Mesendoderm (in vitro differentiated cells): Measurements from ENCODE around the gene KIAA1210. TPM values are rescaled to one million over a fixed set of nuclear protein-coding genes. Genes with fewer than 3 reads are reported as not detected.

ENCODE experiments used
- DNase-seq: peaks from one replicate; pipeline ENCODE4 v3.0.0; 2013
- H2AK5ac ChIP-seq: 2 replicates; pipeline ENCODE4 v1.6.1; 2013; ENCODE audit warnings: low read length, inconsistent platforms
- H2BK120ac ChIP-seq: 2 replicates; pipeline ENCODE4 v1.6.1; 2013; ENCODE audit warnings: low read depth, mild to moderate bottlenecking, low read length, moderate library complexity, mixed read lengths
- H2BK15ac ChIP-seq: replicated peaks from 2 replicates; pipeline ENCODE4 v1.6.1; 2013; ENCODE audit warnings: low read depth, mild to moderate bottlenecking, moderate library complexity
- H2BK5ac ChIP-seq: 2 replicates; pipeline ENCODE4 v1.6.1; 2013; ENCODE audit warnings: low read length, inconsistent platforms
- H3K18ac ChIP-seq: 2 replicates; pipeline ENCODE4 v1.6.1; 2013; ENCODE audit warnings: mild to moderate bottlenecking, low read length, mixed read lengths
- H3K23ac ChIP-seq: one replicate; pipeline ENCODE4 v1.6.1; 2013; ENCODE audit warnings: low read length
- H3K27ac ChIP-seq: 2 replicates; pipeline ENCODE4 v1.5.1; 2013; ENCODE audit warnings: low read depth, mild to moderate bottlenecking, inconsistent platforms, low read length, moderate library complexity
- H3K27me3 ChIP-seq: 2 replicates; pipeline ENCODE4 v1.6.1; 2013; ENCODE audit warnings: low read length, control low read depth, mild to moderate bottlenecking, inconsistent platforms; ENCODE audit not compliant: insufficient read depth, poor library complexity
- H3K36me3 ChIP-seq: 2 replicates; pipeline ENCODE4 v1.6.1; 2013; ENCODE audit warnings: low read length, inconsistent platforms; ENCODE audit not compliant: control insufficient read depth, insufficient read depth
- H3K4ac ChIP-seq: one replicate; pipeline ENCODE4 v1.6.1; 2013; ENCODE audit warnings: low read depth, mild to moderate bottlenecking, low read length, moderate library complexity
- H3K4me1 ChIP-seq: 2 replicates; pipeline ENCODE4 v1.6.1; 2013; ENCODE audit warnings: low read depth, low read length, inconsistent platforms; ENCODE audit not compliant: control insufficient read depth
- H3K4me2 ChIP-seq: 2 replicates; pipeline ENCODE4 v1.6.1; 2013; ENCODE audit warnings: low read length
- H3K4me3 ChIP-seq: 2 replicates; pipeline ENCODE4 v1.5.1; 2013; ENCODE audit warnings: mild to moderate bottlenecking, low read length
- H3K56ac ChIP-seq: one replicate; pipeline ENCODE4 v1.6.1; 2013; ENCODE audit warnings: low read length
- H3K79me1 ChIP-seq: 2 replicates; pipeline ENCODE4 v1.6.1; 2013; ENCODE audit warnings: low read length, inconsistent platforms
- H3K79me2 ChIP-seq: 2 replicates; pipeline ENCODE4 v1.6.1; 2013; ENCODE audit warnings: mild to moderate bottlenecking, low read length; ENCODE audit not compliant: control insufficient read depth, insufficient read depth
- H3K9ac ChIP-seq: 2 replicates; pipeline ENCODE4 v1.6.1; 2013; ENCODE audit warnings: low read length, inconsistent platforms
- H4K5ac ChIP-seq: one replicate; pipeline ENCODE4 v1.6.1; 2013; ENCODE audit warnings: low read length
- H4K8ac ChIP-seq: one replicate; pipeline ENCODE4 v1.6.1; 2013; ENCODE audit warnings: low read depth, mild to moderate bottlenecking, control low read depth, low read length, moderate library complexity
- WGBS: extraction: QIAGEN DNeasy Blood & Tissue Kit; methylation state at CpG from one replicate; pipeline ENCODE4 v1.1.7; 2013; ENCODE audit warnings: low lambda C conversion rate, missing lambda C conversion rate; ENCODE audit not compliant: insufficient coverage; ENCODE audit errors: extremely low coverage; 5-methylcytosine and 5-hydroxymethylcytosine counted together
- polyA plus RNA-seq, 2 experiments: library from polyadenylated mRNA; stranded (reverse); fragments of 200-250 nt; gene quantifications; one replicate each; pipeline ENCODE4 v1.2.3, GENCODE V29; 2013

Gene KIAA1210
- 0.01 TPM for polyA plus RNA-seq (2013, experiment 1 of 2)
- under 0.01 TPM for polyA plus RNA-seq (2013, experiment 2 of 2)

- DNase-seq = no peak
- Histone ChIP-seq H3K4me3 (no peak within 1 kb of the TSS), H2BK5ac (no peak within 1 kb of the TSS), H3K27me3 (no peaks in the 10 kb centered on the region), H3K36me3 (no peaks in the 10 kb centered on the region), H3K27ac (no peak within 1 kb of the TSS), H3K56ac (no peak within 1 kb of the TSS), H4K5ac (no peak within 1 kb of the TSS), H3K9ac (no peak within 1 kb of the TSS), H3K79me1 (no peaks in the 10 kb centered on the region), H2AK5ac (no peak within 1 kb of the TSS), H4K8ac (no peak within 1 kb of the TSS), H3K18ac (no peak within 1 kb of the TSS), H2BK15ac (no peak within 1 kb of the TSS), H3K79me2 (no peaks in the 10 kb centered on the region), H3K23ac (no peak within 1 kb of the TSS), H3K4me2 (no peak within 1 kb of the TSS), H2BK120ac (no peak within 1 kb of the TSS), H3K4me1 (no peaks in the 10 kb centered on the region), H3K4ac (no peak within 1 kb of the TSS)
- WGBS = no CpG with 5 or more reads among the region's 5 CpGs
These were observed at the start of gene KIAA1210 for GRCh38 chrX:119127650-119128049. Gene KIAA1210 (minus strand): TSS chrX:119127812. CDS start chrX:119123642, 4,170 bp downstream.

- no CpG with 5 or more reads among the region's 1 CpG for WGBS
- Histone ChIP-seq H2BK5ac (no peak overlapping the region), H3K4me2 (no peak overlapping the region), H3K79me2 (no peaks in the 10 kb centered on the region), H2AK5ac (no peak overlapping the region), H4K8ac (no peak overlapping the region), H4K5ac (no peak overlapping the region), H3K56ac (no peak overlapping the region), H2BK120ac (no peak overlapping the region), H3K27me3 (no peaks in the 10 kb centered on the region), H3K4me1 (no peaks in the 10 kb centered on the region), H3K23ac (no peak overlapping the region), H3K4me3 (no peak overlapping the region), H3K4ac (no peak overlapping the region), H3K18ac (no peak overlapping the region), H3K79me1 (no peaks in the 10 kb centered on the region), H3K9ac (no peak overlapping the region), H3K36me3 (no peaks in the 10 kb centered on the region), H3K27ac (no peak overlapping the region), H2BK15ac (no peak overlapping the region)
- no peak for DNase-seq
These were observed 49.7 kb upstream of the KIAA1210 start for GRCh38 chrX:119177278-119177677.

GRCh38 chrX:119174900-119175299 is 47.3 kb upstream of the KIAA1210 start:
- DNase-seq = no peak
- Histone ChIP-seq H3K79me1 (no peaks in the 10 kb centered on the region), H2AK5ac (no peak overlapping the region), H4K5ac (no peak overlapping the region), H3K4me2 (no peak overlapping the region), H3K56ac (no peak overlapping the region), H3K27ac (no peak overlapping the region), H2BK15ac (no peak overlapping the region), H3K79me2 (no peaks in the 10 kb centered on the region), H3K4me3 (no peak overlapping the region), H3K4ac (no peak overlapping the region), H2BK120ac (no peak overlapping the region), H3K36me3 (no peaks in the 10 kb centered on the region), H3K4me1 (no peaks in the 10 kb centered on the region), H4K8ac (no peak overlapping the region), H3K27me3 (no peaks in the 10 kb centered on the region), H2BK5ac (no peak overlapping the region), H3K9ac (no peak overlapping the region), H3K23ac (no peak overlapping the region), H3K18ac (no peak overlapping the region)
- WGBS = no CpG with 5 or more reads among the region's 2 CpGs

GRCh38 chrX:119168104-119168503 is 40.5 kb upstream of the KIAA1210 start:
- H3K4ac ChIP-seq = no peak overlapping the region
- no peaks in the 10 kb centered on the region for H3K4me1 ChIP-seq
- no peak overlapping the region for H3K4me3 ChIP-seq
- H3K27ac ChIP-seq = no peak overlapping the region
- no peak overlapping the region for H3K56ac ChIP-seq
- H3K9ac ChIP-seq = no peak overlapping the region
- H3K79me2 ChIP-seq = no peaks in the 10 kb centered on the region
- no peak overlapping the region for H3K18ac ChIP-seq
- no peaks in the 10 kb centered on the region for H3K36me3 ChIP-seq
- no peaks in the 10 kb centered on the region for H3K79me1 ChIP-seq
- H3K23ac ChIP-seq = no peak overlapping the region
- no peak overlapping the region for H2BK5ac ChIP-seq
- H2BK120ac ChIP-seq = no peak overlapping the region
- H3K27me3 ChIP-seq = no peaks in the 10 kb centered on the region
- no peak overlapping the region for H2BK15ac ChIP-seq
- no CpG with 5 or more reads among the region's 2 CpGs for WGBS
- no peak overlapping the region for H2AK5ac ChIP-seq
- no peak for DNase-seq
- no peak overlapping the region for H4K8ac ChIP-seq
- no peak overlapping the region for H3K4me2 ChIP-seq
- no peak overlapping the region for H4K5ac ChIP-seq

- no peak overlapping the region for H2AK5ac ChIP-seq
- no peaks in the 10 kb centered on the region for H3K79me1 ChIP-seq
- no peaks in the 10 kb centered on the region for H3K4me1 ChIP-seq
- no peak overlapping the region for H3K4ac ChIP-seq
- H2BK15ac ChIP-seq = no peak overlapping the region
- no peak overlapping the region for H3K27ac ChIP-seq
- H3K9ac ChIP-seq = no peak overlapping the region
- H2BK120ac ChIP-seq = no peak overlapping the region
- H3K23ac ChIP-seq = no peak overlapping the region
- no peaks in the 10 kb centered on the region for H3K36me3 ChIP-seq
- no peak overlapping the region for H4K8ac ChIP-seq
- no peak overlapping the region for H3K18ac ChIP-seq
- H3K27me3 ChIP-seq = no peaks in the 10 kb centered on the region
- no peak for DNase-seq
- H3K4me3 ChIP-seq = no peak overlapping the region
- no CpG with 5 or more reads among the region's 3 CpGs for WGBS
- H2BK5ac ChIP-seq = no peak overlapping the region
- no peak overlapping the region for H3K56ac ChIP-seq
- H3K79me2 ChIP-seq = no peaks in the 10 kb centered on the region
- no peak overlapping the region for H4K5ac ChIP-seq
- no peak overlapping the region for H3K4me2 ChIP-seq
These were observed 30.6 kb upstream of the KIAA1210 start for GRCh38 chrX:119158226-119158625.

GRCh38 chrX:119156241-119156640 is 28.6 kb upstream of the KIAA1210 start:
- no peak overlapping the region for H4K8ac ChIP-seq
- H4K5ac ChIP-seq = no peak overlapping the region
- H3K36me3 ChIP-seq = no peaks in the 10 kb centered on the region
- H3K4me2 ChIP-seq = no peak overlapping the region
- no peaks in the 10 kb centered on the region for H3K4me1 ChIP-seq
- WGBS = no CpG with 5 or more reads among the region's 1 CpG
- H2BK120ac ChIP-seq = no peak overlapping the region
- no peak overlapping the region for H3K4ac ChIP-seq
- no peak overlapping the region for H2BK5ac ChIP-seq
- no peak overlapping the region for H2BK15ac ChIP-seq
- H3K27ac ChIP-seq = no peak overlapping the region
- DNase-seq = no peak
- no peak overlapping the region for H3K18ac ChIP-seq
- no peak overlapping the region for H3K9ac ChIP-seq
- no peaks in the 10 kb centered on the region for H3K79me2 ChIP-seq
- no peak overlapping the region for H3K56ac ChIP-seq
- no peaks in the 10 kb centered on the region for H3K79me1 ChIP-seq
- H2AK5ac ChIP-seq = no peak overlapping the region
- H3K23ac ChIP-seq = no peak overlapping the region
- H3K4me3 ChIP-seq = no peak overlapping the region
- no peaks in the 10 kb centered on the region for H3K27me3 ChIP-seq
